ENCODE results near the gene CRLF2.
A peak's percentile ranks its signal among the peaks of the same experiment; 100 is the strongest.
"Not testable (repeated sequence)": the region's sequence is repeated elsewhere in the genome, so short reads cannot be mapped to it uniquely, and the experiment has no call there.

The CRLF2 gene

DNA sequence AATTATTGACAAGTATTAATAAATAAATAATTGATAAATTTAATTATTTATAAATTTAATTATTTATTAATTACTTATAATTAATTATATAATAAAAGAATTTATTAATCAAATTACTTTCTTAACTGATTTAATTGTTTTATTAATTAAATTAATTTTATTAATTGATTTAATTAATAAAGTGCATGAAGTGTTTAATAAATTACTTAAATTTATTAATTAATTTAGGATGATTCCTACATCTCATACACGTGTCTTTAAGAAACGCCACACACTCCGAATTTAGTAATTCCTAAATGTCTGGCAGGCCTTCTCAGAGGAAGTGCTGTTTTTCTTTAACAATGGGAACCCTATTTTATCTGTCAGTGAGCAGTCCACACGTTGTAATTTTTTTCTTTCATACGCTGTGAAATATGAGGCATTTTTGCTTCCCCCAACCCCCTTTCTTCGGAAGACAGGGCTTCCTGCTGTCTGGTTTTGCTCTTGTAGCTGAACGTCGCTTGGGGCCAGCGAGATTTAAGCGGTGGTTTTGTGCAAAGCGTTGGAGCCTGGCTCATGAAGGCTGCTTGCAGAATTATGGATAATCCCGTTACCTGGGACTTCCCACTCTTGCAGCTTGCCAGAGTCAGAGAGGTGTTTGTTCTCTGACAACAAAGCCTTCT is 46.8 kb downstream of the CRLF2 start:
- DNase-seq: no peak

DNA sequence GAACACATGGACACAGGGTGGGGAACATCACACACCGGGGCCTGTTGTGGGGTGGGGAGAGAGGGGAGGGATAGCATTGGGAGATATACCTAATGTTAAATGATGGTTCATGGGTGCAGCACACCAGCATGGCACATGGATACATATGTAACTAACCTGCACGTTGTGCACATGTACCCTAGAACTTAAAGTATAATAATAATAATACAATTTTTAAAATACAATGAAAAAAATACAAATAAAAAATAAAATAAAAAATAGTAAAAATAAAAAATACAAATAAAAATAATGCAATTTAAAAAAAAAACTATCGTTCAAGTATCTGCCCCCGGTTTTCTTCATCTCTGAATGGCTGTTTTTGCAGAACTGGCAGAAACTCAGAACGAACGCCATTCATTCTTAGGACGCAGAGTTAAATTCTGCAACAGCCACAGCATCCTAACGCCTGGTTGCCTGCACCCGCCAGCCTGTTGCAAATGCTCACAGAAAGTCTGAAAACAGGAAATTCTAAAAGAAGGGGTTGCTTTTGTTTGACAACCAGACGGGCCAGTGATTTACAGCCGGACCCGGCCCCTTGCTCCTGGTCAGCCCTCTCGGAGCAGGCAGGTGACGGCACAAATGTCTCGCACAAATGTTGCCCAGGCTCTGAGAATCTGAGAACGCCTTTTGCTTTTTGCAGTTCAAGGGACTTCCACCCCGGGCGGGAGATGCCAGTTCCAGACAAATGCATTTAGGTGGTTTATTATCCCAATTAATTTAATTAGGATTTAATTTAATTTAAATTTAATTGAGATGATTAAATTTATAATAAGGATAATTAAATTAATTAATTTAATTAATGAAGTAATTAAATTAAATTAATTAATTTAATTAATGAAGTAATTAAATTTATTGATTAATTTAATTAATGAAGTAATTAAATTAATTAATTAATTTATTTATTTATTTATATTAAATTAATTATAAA is 47.8 kb downstream of the CRLF2 start:
- DNase-seq: peak; percentile 72

DNA sequence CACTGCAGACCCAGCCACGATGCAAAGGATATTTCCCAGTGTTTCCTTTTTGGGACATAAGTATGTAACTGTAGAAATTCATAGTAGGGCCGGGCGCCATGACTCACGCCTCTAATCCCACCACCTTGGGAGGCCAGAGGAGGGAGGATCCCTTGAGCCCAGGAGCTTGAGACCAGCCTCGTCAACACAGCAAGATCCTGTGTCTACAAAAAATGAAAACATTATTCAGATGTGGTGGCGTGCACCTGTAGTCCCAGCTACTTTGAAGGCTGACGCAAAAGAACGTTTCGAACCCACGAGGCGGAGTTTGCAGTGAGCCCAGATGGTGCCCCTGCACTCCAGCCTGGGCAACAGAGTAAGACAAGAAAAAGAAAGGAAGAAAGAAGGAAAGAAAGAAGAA is 49.2 kb downstream of the CRLF2 start:
- no peak for DNase-seq

DNA sequence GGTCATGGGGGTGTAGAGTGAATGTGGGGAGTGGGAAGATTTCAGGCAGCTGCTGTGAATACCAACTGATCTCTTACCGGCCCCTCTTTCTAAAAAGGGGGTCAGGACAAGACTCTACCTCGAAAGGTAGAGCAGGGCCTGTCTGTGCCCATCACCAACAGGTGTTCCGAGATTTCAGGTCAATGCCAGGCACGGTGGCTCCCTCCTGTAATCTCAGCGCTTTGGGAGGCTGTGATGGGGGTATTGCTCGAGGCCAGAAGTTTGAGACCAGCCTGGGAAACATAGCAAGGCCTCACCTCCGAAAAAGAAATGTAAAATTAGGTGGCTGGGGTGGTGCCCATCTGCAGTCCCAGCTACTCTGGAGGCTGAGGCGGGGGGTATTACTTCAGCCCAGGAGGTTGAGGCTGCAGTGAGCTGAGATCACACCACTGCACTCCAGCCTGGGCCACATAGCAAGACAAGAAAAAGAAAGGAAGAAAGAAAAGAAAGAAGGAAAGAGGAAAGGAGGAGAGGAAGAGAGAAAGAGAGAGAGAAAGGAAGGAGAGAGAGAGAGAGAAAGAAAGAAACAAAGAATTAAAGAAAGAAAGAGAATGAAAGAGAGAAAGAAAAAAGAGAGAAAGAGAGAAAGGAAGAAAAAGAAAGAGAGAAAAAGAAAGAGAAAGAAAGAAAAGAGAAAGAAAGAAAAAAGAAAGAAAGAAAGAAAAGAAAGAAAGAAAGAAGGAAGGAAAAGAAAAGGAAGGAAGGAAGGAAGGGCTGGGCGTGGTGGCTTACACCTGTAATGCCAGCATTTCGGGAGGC is 50.1 kb downstream of the CRLF2 start:
- no peak for DNase-seq

DNA sequence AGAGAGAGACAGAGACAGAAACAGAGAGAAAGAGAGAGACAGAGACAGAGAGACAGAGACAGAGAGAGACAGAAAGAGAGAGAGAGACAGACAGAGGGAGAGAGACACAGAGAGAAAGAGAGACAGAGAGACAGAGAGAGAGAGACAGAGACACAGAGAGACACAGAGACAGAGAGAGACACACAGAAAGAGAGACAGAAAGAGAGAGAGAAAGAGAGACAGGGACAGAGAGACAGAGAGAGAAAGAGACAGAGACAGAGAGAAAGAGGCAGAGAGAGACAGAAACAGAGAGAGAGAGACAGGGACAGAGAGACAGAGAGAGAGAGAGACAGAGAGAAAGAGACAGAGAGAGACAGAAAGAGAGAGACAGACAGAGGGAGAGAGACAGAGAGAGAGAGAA is 52.9 kb downstream of the CRLF2 start:
- no peak for DNase-seq

DNA sequence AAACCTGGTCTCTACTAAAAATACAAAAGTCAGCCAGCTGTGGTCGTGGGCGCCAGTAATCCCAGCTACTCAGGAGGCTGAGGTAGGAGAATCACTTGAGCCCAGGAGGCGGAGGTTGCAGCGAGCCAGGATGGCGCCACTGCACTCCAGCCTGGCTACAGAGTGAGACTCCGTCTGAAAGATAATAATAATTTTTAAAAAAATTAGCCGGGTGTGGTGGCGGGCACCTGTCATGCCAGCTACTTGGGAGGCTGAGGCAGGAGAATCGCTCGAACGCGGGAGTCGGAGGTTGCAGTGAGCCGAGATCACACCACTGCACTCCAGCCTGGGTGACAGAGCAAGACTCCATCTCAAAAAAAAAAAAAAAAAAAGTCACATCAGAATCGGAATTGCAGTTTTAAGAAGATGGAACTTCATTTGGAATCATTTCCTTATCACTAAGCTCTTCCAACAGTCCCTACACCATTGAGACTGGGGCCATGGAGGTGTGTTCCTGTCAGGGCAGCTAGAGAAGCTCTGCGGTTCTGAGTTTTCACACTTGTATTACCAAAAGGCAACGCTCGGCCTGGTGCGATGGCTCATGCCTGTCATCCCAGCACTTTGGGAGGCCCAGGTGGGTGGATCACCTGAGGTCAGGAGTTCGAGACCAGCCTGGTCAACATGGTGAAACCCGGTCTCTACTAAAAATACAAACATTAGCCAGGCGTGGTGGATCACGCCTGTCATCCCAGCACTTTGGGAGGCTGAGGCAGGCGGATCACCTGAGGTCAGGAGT is 55.6 kb downstream of the CRLF2 start:
- not testable (repeated sequence) for DNase-seq

DNA sequence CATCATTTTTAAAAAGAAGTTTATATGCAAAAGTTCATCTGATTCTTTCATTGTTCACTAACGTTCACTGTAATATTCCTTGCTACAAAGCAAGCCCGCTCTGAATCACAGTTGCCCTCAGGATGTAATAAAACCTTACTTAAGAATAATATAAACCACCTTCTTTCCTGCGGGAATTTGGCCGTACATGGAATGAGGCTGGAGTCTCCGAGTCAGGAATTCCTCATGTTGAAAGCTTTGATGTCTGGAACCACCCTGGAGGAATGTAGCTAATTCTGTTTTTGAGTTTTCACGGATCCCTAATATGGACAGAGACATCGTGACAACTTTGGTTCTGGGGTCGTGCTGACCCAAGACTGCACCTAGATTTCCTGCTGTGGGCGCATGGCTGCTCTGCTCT is 58.5 kb downstream of the CRLF2 start:
- peak; percentile 73 for DNase-seq

- no peak for DNase-seq
These were observed 60.4 kb downstream of the CRLF2 start for GRCh38 chrX:1152090-1152489.

- DNase-seq: no peak
These were observed 60.9 kb downstream of the CRLF2 start for GRCh38 chrX:1151378-1152077.

DNA sequence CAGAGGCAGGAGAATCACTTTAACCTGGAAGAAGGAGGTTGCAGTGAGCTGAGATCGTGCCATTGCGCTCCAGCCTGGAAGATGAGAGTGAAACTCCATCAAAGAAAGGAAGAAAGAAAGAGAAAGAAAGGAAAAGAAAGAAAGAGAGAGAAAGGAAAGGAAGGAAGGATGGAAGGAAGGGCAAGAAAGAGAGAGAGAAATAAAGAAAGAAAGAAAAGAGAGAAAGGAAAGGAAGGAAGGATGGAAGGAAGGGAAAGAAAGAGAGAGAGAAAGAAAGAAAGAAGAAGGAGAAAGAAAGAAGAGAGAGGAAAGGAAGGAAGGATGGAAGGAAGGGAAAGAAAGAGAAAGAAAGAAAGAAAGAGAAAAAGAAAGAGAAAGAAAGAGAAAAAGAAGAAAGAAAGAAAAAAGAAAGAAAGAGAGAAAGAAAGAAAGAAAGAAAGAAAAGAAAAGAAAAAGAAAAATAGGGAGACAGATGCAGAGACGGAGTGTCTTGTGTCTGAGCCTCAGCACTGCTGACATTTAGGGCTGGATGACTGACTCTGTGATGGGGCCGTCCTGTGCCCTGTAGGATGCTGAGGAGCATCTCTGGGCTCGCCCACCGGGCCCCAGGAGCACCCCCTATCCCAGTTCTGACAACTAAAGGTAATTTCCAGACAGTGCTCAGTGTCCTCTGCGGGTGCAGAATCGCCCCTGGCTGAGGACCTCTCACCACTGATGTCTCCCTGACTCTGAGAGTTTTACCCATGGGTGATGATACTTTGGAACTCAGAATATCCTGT is 61.7 kb downstream of the CRLF2 start:
- no peak for DNase-seq

DNA sequence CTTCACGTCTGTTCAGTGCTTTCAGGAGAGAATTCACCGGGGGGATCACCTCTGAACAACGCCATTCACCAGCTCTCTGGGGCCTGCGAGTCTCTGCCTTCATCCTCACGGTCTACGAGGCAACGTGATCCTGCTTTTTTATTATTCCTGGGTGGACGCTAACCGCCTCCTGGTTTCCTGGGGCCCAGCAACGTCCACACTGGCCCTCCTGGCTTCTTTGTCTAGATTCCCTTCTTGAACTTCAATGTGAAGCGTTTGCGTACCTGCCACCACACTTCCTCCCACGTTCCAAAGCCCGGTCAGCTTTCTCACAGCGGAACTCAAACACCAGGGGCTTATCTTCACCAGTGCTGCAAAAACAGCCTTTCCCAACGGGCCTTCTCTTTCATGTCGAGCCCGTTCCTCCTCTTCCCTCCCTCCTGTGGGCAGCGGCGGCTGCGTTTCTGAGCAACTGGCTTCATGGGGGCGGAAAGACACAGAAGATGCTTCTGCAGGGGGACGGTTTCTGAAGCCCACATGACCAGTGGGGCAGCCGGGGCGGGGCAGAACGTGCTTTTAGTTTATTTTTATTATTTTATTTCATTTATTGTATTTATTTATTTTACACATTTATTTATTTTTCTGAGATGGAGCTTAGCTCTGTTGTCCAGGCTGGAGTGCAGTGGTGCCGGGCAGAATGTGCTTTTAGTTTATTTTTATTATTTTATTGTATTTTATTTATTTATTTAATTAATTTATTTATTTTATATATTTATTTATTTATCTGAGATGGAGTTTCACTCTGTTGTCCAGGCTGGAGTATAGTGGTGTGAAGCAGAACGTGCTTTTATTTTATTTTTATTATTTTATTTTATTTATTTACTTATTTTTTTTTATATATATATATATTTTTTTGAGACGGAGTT is 64.6 kb downstream of the CRLF2 start:
- no peak for DNase-seq

DNA sequence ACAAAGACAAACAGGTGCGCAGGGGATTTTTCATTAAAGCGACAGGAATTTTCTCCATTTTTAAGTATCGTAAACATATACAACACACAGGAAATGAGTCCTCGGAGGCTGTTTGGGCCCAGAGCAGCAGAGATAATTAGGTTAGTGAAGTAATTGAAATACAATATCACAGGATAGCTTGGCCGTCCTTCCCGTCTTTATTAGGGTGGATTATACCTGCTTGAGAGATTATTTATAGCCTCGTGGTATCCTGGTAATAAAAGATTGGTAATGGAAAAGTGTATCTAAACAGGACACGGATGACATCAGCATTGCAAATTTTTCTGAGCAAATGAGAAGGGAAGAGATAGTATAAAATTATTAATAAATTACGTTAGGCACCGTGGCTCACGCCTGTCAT is 68.2 kb downstream of the CRLF2 start:
- DNase-seq: no peak
